HG03354 (cell line): ENCODE measurements around the gene BICRAL.
"Not testable (repeated sequence)": the region's sequence is repeated elsewhere in the genome, so short reads cannot be mapped to it uniquely, and the experiment has no call there.

Experiments
- ATAC-seq: cut with Tn5 transposase; IDR thresholded peaks from one replicate; pipeline ENCODE4 v1.9.1; 2021; ENCODE audit warnings: mild to moderate bottlenecking; ENCODE audit not compliant: unreplicated experiment, poor library complexity, severe bottlenecking

Gene BICRAL

DNA sequence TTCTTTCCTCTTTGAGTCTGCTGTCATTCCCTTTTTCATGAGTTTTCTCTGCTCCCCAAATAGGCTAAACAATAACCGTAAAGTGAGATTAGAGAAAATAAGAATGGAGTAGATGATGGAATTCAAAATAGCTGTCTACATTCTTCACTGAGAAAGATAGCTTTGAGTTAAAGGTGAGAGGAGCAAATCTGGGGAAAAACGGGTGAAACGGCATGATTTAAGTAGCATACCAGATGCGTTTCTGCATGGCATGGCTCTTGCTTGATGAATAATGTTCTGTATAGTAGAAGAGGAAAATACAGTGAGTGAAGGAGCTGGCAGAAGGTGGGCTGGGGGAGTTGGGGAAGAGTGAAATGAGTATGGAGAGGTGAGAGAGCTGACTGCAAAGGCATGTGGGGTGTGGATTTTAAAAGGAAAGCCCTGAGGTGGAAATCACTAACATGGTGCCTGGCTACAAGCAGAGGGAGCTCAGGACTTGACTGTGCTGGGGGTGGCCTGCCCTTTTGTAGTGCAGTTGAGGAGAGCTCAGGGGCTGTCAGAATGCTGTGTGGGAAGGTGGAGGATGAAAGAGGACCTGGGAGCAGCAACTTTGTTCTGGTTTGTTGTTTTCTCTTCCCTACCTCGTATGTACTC is 8.8 kb downstream of the BICRAL start:
- no peak for ATAC-seq

DNA sequence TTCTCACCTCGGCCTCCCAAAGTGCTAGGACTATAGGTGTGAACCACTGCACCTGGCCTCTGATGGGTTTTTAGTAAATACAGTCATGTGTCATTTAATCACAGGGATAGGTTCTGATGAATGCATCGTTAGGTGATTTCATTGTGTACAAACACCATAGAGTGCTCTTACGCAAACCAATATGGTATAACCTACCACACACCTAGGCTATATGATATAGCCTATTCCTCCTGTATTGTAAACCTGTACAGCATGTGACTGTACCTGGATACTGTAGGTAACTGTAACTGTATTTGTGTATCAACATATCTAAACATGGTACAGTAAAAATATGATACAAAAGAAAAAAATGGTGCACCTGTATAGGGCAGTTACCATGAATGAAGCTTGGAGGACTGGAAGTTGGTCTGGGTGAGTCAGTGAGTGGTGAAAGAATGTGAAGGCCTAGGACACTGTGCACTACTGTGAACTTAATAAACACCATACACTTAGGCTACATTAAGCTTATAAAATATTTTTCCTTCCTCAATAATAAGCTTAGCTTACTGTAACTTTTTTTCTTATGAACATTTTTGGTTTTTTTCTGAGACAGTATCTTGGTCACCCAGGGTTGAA is 10.0 kb downstream of the BICRAL start:
- no peak for ATAC-seq

- no peak for ATAC-seq
Observed at GRCh38 chr6:42795651-42796050, 13.8 kb downstream of the BICRAL start.

DNA sequence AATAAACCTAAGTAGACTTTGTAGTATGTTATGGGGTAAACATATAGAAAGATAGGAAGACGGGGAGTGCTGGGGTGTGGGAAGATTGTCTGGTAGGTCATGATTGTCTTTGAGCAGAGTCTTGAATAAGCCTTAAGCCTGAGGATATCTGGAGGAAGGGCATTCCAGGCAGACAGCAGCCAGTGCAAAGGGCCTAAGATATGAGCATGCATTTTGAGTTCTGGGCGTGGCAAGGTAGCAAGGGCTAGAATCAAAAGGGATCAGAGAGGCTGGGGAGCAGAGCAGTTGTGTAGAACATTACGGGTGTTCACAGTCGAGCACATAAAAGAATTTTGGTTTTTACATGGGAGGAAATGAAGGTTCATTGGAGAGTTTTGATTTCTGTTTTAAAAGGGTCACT is 14.3 kb downstream of the BICRAL start:
- ATAC-seq = no peak

DNA sequence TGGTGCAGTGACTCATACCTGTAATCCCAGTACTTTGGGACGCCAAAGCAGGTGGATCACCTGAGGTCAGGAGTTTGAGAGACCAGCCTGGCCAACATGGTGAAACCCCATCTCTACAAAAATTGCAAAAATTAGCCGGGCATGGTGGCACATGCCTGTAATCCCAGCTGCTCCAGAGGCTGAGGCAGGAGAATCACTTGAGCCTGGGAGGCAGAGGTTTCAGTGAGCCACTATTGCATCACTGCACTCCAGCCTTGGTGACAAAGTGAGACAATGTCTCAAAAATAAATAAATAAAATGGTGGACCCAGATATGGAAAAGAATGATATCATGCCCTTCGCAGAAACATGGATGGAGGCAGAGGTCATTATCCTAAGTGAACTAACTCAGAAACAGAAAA is 15.8 kb downstream of the BICRAL start:
- not testable (repeated sequence) for ATAC-seq

GRCh38 chr6:42805297-42805861 is 23.5 kb downstream of the BICRAL start:
- no peak for ATAC-seq

- ATAC-seq = not testable (repeated sequence)
Observed at GRCh38 chr6:42806359-42806758, 24.5 kb downstream of the BICRAL start.

- ATAC-seq = no peak
Observed at GRCh38 chr6:42808492-42809483, 26.9 kb downstream of the BICRAL start.

DNA sequence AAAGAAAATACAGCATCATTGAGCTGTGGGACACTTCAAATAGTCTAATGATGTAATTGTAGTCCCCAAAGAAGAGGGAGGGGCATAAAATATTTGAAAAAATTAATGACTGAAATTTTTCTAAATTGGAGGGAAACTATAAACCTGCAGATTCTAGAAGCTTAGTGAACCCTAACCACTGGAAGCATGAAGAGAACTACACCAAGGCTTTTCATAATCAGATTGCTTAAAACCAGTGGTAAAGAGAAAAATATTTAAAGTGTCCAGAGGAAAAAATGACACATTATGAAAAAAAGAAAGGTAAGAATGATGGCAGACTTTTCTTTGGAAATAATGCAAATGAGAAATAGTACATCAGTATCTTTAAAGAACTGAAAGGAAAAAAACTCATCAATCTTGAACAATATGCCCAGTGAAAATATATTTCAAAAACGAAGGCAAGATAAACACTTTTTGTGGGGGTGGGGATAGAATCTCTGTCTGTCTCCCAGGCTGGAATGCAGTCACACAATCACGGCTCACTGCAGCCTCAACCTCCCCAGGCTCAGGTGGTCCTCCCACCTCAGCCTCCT is 31.3 kb downstream of the BICRAL start:
- no peak for ATAC-seq

DNA sequence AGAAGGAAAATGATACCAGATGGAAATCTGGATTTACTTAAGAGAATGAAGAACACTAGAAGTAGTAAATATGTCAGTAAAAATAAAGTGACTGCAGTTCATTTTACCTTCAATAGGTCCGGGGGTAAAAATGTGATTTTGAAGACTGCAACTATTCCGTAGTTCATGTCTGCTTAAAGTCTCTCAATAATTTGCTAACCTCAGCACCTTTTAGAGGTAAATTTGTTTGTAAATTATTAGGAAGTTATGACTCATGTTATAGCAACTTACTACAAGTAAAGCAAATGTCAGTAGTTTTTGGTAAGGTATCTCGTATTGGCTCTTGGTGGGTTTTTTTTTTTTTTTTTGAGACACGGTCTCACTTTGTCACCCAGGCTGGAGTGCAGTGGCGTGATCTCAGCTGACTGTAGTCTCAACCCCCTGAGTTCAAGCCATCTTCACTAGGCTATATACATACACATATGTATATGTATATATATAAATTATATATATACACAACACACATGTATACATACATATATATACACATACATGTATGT is 32.1 kb downstream of the BICRAL start:
- no peak for ATAC-seq

DNA sequence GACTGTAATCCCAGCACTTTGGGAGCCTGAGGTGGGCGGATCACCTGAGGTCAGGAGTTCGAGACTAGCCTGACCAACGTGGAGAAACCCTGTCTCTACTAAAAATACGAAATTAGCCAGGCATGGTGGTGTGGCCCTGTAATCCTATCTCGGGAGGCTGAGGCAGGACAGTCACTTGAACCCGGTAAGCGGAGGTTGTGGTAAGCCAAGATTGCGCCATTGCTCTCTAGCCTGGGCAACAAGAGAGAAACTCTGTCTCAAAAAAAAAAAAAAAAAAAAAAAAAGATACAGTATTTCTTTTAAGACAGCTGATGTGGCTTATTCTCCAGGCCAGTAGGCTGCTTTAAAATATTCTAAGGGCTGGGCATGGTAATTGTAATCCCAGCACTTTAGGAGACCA is 33.9 kb downstream of the BICRAL start:
- ATAC-seq = not testable (repeated sequence)

- ATAC-seq = no peak
Observed at GRCh38 chr6:42817907-42818306, 36.1 kb downstream of the BICRAL start.

DNA sequence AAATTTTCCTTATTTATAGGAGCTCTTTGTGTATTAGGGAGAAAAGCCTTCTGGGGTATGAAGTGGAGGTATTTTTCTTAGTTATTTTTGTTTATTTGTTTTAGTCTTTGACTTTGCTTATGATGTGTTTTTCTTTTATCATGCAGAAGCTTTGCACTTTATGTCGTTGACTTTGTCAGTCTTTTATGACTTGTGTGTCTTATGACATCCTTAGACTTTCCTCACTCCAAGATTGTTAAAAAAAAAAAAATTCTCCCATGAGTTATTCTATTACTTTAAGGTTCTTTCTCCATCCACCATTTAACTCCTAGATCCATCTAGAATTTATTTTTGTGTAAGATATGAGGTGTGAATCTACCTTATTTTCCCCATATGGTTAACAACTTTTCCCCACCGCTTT is 36.6 kb downstream of the BICRAL start:
- ATAC-seq = no peak

- no peak for ATAC-seq
Observed at GRCh38 chr6:42818878-42819277, 37.0 kb downstream of the BICRAL start.

- no peak for ATAC-seq
Observed at GRCh38 chr6:42819803-42820511, 38.1 kb downstream of the BICRAL start.

DNA sequence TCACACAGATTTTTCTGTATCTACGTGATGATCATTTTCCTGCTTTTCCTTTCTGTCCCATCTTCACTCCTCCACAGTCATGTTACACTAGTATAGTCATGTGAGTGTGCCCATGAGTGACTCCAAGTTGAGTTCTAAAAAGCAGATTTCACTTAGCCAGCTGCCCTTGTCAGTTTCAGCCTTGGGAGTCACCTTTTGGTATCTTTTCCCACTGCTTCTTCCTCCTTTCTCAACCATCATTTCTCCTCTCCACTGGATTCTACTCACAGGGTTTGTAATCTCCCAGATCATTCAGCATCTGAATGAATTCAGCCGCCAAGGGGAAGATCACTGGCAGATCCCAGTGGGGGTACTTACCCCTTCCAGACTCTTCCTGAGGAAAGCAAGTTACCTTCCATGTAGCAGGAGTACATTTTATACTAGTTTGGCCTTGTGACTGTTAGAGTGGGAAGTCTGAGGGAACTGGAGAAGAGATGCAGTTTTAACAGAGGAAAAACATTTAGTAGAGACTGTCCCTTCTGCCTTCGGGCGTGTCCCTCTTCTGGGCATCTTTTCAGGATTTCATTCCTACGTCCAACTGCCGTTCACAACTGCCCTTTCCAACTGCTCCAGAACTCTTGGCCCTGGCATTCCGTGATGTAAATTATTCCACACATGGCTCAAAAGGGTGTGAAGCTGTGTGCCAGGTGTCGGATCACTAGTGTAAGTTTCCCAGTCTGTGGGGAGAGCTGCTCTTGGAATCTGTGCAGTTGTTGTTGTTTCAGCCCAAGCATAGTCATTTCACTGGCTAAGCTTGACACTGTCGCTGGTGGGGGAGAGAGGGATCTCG is 38.9 kb downstream of the BICRAL start:
- ATAC-seq = no peak

- no peak for ATAC-seq
Observed at GRCh38 chr6:42821341-42821668, 39.5 kb downstream of the BICRAL start.

DNA sequence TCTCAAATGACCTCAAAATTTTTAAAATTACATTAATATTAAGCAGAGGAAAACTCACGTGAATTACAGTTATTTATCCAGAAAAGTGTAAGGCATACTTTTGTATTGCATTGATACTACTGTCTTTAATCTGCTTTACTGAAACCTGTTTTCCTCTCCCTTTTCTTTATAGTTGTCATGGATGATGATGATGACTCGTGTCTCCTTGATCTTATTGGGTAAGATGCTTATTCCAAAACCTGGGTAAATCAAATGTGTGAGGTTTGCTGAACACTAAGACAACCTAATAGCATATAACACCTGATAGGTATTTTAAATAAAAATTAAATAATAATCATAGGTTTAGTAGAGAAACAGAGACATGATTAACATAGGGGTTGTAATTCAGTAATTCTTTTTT is 40.0 kb downstream of the BICRAL start:
- no peak for ATAC-seq
